Small intestine (tissue), 7 donors: ENCODE data around the gene TGFBR1. TPM values are rescaled to one million over a fixed set of nuclear protein-coding genes. Genes with fewer than 3 reads are reported as not detected.

ENCODE experiments used
- DNase-seq, 2 donors: peaks; one replicate each; pipeline versions ENCODE4 v3.0.0 to v3.0.0-alpha.2; 2013
- FAIRE-seq: peaks from 2 replicates; lab custom pipeline; 2012; peaks lifted over from hg19 to GRCh38; lab: Jason Lieb, UNC
- H3K27ac ChIP-seq, 3 donors: one replicate each; pipeline ENCODE4 v1.5.1; 2013; ENCODE audit warnings: low read length in 2 of 3, mild to moderate bottlenecking in 2 of 3, control low read depth in 1 of 3, inconsistent platforms in 1 of 3, low read depth in 1 of 3, moderate library complexity in 1 of 3
- H3K27me3 ChIP-seq, 3 donors: one replicate each; pipeline ENCODE4 v1.6.1; 2013; ENCODE audit warnings: low read length in 3 of 3, inconsistent platforms in 1 of 3; ENCODE audit not compliant: control insufficient read depth in 3 of 3, insufficient read depth in 3 of 3
- H3K36me3 ChIP-seq, 3 donors: one replicate each; pipeline ENCODE4 v1.6.1; 2013; ENCODE audit warnings: low read length in 3 of 3, inconsistent platforms in 1 of 3, low read depth in 1 of 3, mild to moderate bottlenecking in 1 of 3, moderate library complexity in 1 of 3; ENCODE audit not compliant: control insufficient read depth in 3 of 3, insufficient read depth in 2 of 3
- H3K4me1 ChIP-seq, 3 donors: one replicate each; pipeline ENCODE4 v1.6.1; 2013; ENCODE audit warnings: low read length in 2 of 3, inconsistent platforms in 1 of 3, low read depth in 1 of 3, mild to moderate bottlenecking in 1 of 3, moderate library complexity in 1 of 3; ENCODE audit not compliant: control insufficient read depth in 3 of 3, insufficient read depth in 2 of 3
- H3K4me3 ChIP-seq, 3 donors: one replicate each; pipeline ENCODE4 v1.5.1; 2013; ENCODE audit warnings: low read length in 3 of 3, control low read depth in 1 of 3, inconsistent platforms in 1 of 3, low read depth in 1 of 3, mild to moderate bottlenecking in 1 of 3, moderate library complexity in 1 of 3
- H3K9me3 ChIP-seq, 2 donors: one replicate each; pipeline ENCODE4 v1.6.1; 2013; ENCODE audit warnings: low read depth in 1 of 2, low read length in 1 of 2; ENCODE audit not compliant: control insufficient read depth in 2 of 2, insufficient read depth in 1 of 2
- WGBS, 3 donors: extraction: QIAGEN DNeasy Blood & Tissue Kit; methylation state at CpG; one replicate each; pipeline ENCODE4 v1.1.7; 2013; 5-methylcytosine and 5-hydroxymethylcytosine counted together
- polyA plus RNA-seq, 4 donors: library from polyadenylated mRNA; stranded (reverse) in 3 of 4; unstranded in 1 of 4; fragments of 200-250 nt in 3 of 4; fragments of 120-200 nt in 1 of 4; gene quantifications; one replicate each; pipeline versions ENCODE4 v1.2.1 to v1.2.3, GENCODE V29; 2013
- donor health status: healthy with polysubstance abuse.
- donor health status: control.
- donor health status: control.
- donor health status: Bipolar disorder and iron deficiency.
- donor health status: healthy.

TGFBR1 gene
- polyA plus RNA-seq, 4 donors = 3.8 to 16.2 (median 6.8) TPM

GRCh38 chr9:99181621-99182020, 76.7 kb downstream of the TGFBR1 start:
- Histone ChIP-seq H3K36me3 (no peaks in the 10 kb centered on the region), H3K4me3 (no peak overlapping the region), H3K27ac (no peak overlapping the region), H3K27me3 (no peaks in the 10 kb centered on the region), H3K4me1 (peaks cover 0 to 22% (median 0%) of the 10 kb centered on the region in 3 donors), H3K9me3 (no peaks in the 10 kb centered on the region)
- no peak for FAIRE-seq
- WGBS, 3 donors = 53 to 77% (median 61%) methylated on average over 4 of the region's 4 CpGs
- DNase-seq = no peak

- DNase-seq (no peak), FAIRE-seq (no peak)
- H3K36me3 ChIP-seq = no peaks in the 10 kb centered on the region
- no peak overlapping the region for H3K27ac ChIP-seq
- peaks cover 0 to 15% (median 0%) of the 10 kb centered on the region in 3 donors for H3K4me1 ChIP-seq
- WGBS, 3 donors = 86 to 96% (median 89%) methylated on average over 3 of the region's 3 CpGs
- H3K4me3 ChIP-seq = no peak overlapping the region
- H3K9me3 ChIP-seq = no peaks in the 10 kb centered on the region
- H3K27me3 ChIP-seq = no peaks in the 10 kb centered on the region
Measured at GRCh38 chr9:99182356-99182755, 77.4 kb downstream of the TGFBR1 start.

GRCh38 chr9:99183616-99184015, 78.7 kb downstream of the TGFBR1 start:
- 86 to 90% (median 90%) methylated on average over 3 of the region's 3 CpGs for WGBS, 3 donors
- Histone ChIP-seq H3K27me3 (no peaks in the 10 kb centered on the region), H3K27ac (no peak overlapping the region), H3K36me3 (no peaks in the 10 kb centered on the region), H3K9me3 (no peaks in the 10 kb centered on the region), H3K4me1 (peaks cover 0 to 11% (median 0%) of the 10 kb centered on the region in 3 donors), H3K4me3 (no peak overlapping the region)
- DNase-seq (no peak), FAIRE-seq (no peak)

GRCh38 chr9:99184110-99184474, 79.2 kb downstream of the TGFBR1 start:
- no peaks in the 10 kb centered on the region for H3K36me3 ChIP-seq
- H3K27me3 ChIP-seq = no peaks in the 10 kb centered on the region
- H3K4me3 ChIP-seq = no peak overlapping the region
- H3K27ac ChIP-seq = peak overlapping the region in 1 of 3 donors; percentile 19
- no peaks in the 10 kb centered on the region for H3K9me3 ChIP-seq
- H3K4me1 ChIP-seq = peaks cover 0 to 11% (median 0%) of the 10 kb centered on the region in 3 donors
- DNase-seq = no peak
- WGBS, 3 donors = 43 to 50% (median 43%) methylated on average over 10 of the region's 10 CpGs
- FAIRE-seq = no peak

- WGBS, 3 donors = 15 to 35% (median 28%) methylated on average over 29 of the region's 29 CpGs
- FAIRE-seq (no peak), DNase-seq (peak; percentile 81 to 89)
- Histone ChIP-seq H3K27me3 (no peaks in the 10 kb centered on the region), H3K4me3 (peak overlapping the region in 1 of 3 donors; percentile 25), H3K36me3 (no peaks in the 10 kb centered on the region), H3K27ac (no peak overlapping the region), H3K9me3 (no peaks in the 10 kb centered on the region), H3K4me1 (peaks cover 0 to 11% (median 0%) of the 10 kb centered on the region in 3 donors)
Measured at GRCh38 chr9:99184475-99185347, 79.8 kb downstream of the TGFBR1 start.

- Histone ChIP-seq H3K4me3 (no peak overlapping the region), H3K4me1 (peaks cover 0 to 10% (median 0%) of the 10 kb centered on the region in 3 donors), H3K27me3 (no peaks in the 10 kb centered on the region), H3K9me3 (no peaks in the 10 kb centered on the region), H3K27ac (no peak overlapping the region), H3K36me3 (no peaks in the 10 kb centered on the region)
- DNase-seq (no peak), FAIRE-seq (no peak)
- WGBS, 3 donors = 62 to 81% (median 78%) methylated on average over 4 to 5 of the region's 5 CpGs
Measured at GRCh38 chr9:99185348-99185632, 80.4 kb downstream of the TGFBR1 start.

- Histone ChIP-seq H3K9me3 (no peaks in the 10 kb centered on the region), H3K27ac (no peak overlapping the region), H3K27me3 (no peaks in the 10 kb centered on the region), H3K4me1 (peaks cover 0 to 3% (median 0%) of the 10 kb centered on the region in 3 donors), H3K4me3 (no peak overlapping the region), H3K36me3 (no peaks in the 10 kb centered on the region)
- WGBS, 3 donors = 88 to 93% (median 92%) methylated on average over 5 of the region's 5 CpGs
- no peak for DNase-seq
- no peak for FAIRE-seq
Measured at GRCh38 chr9:99185934-99186333, 81.0 kb downstream of the TGFBR1 start.

GRCh38 chr9:99187311-99187710, 82.4 kb downstream of the TGFBR1 start:
- no peaks in the 10 kb centered on the region for H3K27me3 ChIP-seq
- no peak for FAIRE-seq
- WGBS, 3 donors = 86 to 94% (median 88%) methylated on average over 4 of the region's 4 CpGs

More at GRCh38 chr9:99187311-99187710, 82.4 kb downstream of the TGFBR1 start:
- peaks cover 0 to 2% (median 0%) of the 10 kb centered on the region in 3 donors for H3K4me1 ChIP-seq
- no peaks in the 10 kb centered on the region for H3K9me3 ChIP-seq
- no peak overlapping the region for H3K27ac ChIP-seq
- no peak for DNase-seq
- H3K36me3 ChIP-seq = no peaks in the 10 kb centered on the region
- H3K4me3 ChIP-seq = no peak overlapping the region
